ENCODE results near the gene MISFA.

MISFA gene

DNA sequence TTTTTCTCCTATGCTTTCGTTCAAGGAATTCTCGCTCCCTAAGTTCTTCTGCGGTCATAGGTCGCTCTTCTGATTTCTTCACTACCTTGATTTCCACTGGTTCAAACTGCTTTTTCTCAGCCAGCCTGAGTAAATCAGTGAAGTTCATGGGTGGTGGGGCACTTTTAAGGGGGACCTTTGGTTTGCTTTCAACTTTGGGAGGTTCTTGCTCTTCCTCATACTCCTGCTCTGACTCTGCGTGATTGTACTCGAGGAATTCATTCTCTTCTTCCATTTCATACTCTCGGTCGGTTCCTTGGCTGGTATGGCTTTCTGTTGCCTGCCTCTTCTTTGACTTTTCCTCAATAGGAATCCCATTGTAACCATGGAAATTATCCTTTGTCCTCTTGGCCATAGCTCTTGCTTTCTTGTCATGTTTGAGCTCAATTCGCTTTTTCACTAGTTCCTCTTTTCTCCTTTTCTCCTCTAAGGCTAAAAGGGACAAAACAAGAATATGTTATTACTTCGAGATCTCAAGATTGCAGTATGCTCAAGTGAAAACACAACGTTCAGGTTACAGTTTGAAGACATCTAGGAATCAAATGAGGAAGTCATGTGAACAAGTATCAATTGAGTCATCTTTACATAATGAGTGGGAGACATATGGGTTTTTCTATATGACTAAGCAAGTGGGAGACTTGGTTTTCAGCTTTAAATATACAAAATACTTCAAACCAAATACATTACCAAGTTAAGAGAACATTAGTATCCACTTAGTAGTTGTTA, 16.2 kb downstream of the MISFA start:
- H3K9me2 ChIP-seq (replicated peaks; ENCODE audit: insufficient read depth, low read length) = no peaks in the 10 kb centered on the region
- no peak overlapping the region for H3K9ac ChIP-seq (ENCODE audit: low read length)
- no peak overlapping the region for H3K4me3 ChIP-seq (ENCODE audit: insufficient read depth, low read length, poor library complexity, severe bottlenecking)
- no peak overlapping the region for H3K27ac ChIP-seq (ENCODE audit: low read depth, low read length)
- no peak for TF ChIP-seq EZH2phosphoT487 (conservative IDR thresholded peaks at IDR 0.05; ENCODE audit: low read length)
- TF ChIP-seq, protein P1, sequence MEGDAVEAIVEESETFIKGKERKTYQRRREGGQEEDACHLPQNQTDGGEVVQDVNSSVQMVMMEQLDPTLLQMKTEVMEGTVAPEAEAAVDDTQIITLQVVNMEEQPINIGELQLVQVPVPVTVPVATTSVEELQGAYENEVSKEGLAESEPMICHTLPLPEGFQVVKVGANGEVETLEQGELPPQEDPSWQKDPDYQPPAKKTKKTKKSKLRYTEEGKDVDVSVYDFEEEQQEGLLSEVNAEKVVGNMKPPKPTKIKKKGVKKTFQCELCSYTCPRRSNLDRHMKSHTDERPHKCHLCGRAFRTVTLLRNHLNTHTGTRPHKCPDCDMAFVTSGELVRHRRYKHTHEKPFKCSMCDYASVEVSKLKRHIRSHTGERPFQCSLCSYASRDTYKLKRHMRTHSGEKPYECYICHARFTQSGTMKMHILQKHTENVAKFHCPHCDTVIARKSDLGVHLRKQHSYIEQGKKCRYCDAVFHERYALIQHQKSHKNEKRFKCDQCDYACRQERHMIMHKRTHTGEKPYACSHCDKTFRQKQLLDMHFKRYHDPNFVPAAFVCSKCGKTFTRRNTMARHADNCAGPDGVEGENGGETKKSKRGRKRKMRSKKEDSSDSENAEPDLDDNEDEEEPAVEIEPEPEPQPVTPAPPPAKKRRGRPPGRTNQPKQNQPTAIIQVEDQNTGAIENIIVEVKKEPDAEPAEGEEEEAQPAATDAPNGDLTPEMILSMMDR (IDR thresholded peaks at IDR 0.05; ENCODE audit: insufficient read depth, low read length, poor library complexity, severe bottlenecking) = no peak
- peaks cover 10% of the 10 kb centered on the region; the same call in 1 of the 2 replicates for H3K36me3 ChIP-seq (ENCODE audit: low read length)
- H3K4me2 ChIP-seq (ENCODE audit: low read depth, low read length, poor library complexity, severe bottlenecking) = no peak overlapping the region
- H2AFZ ChIP-seq (ENCODE audit: low read depth, low read length, severe bottlenecking) = no peak overlapping the region
- no peaks in the 10 kb centered on the region for H3K27me3 ChIP-seq (ENCODE audit: low read length)
- H4K20me1 ChIP-seq (ENCODE audit: low read depth, low read length) = no peaks in the 10 kb centered on the region
- H3F3A ChIP-seq (ENCODE audit: insufficient read depth) = no peaks in the 10 kb centered on the region
- peaks cover 37% of the 10 kb centered on the region for H3K79me2 ChIP-seq (ENCODE audit: insufficient read depth, low read length)
- H3K9me3 ChIP-seq (ENCODE audit: insufficient read depth, low read length) = no peaks in the 10 kb centered on the region

- Histone ChIP-seq H3K27ac (ENCODE audit: low read depth, low read length) (no peak overlapping the region), H3K27me3 (ENCODE audit: low read length) (no peaks in the 10 kb centered on the region), H3K36me3 (ENCODE audit: low read length) (0 out of 2 replicates have a peak, but pooled peaks cover 5% of the 10 kb centered on the region), H3K9me2 (replicated peaks; ENCODE audit: insufficient read depth, low read length) (no peaks in the 10 kb centered on the region), H3K9ac (ENCODE audit: low read length) (no peak overlapping the region), H4K20me1 (ENCODE audit: low read depth, low read length) (no peaks in the 10 kb centered on the region), H3F3A (ENCODE audit: insufficient read depth) (no peaks in the 10 kb centered on the region), H2AFZ (ENCODE audit: low read depth, low read length, severe bottlenecking) (no peak overlapping the region), H3K4me2 (ENCODE audit: low read depth, low read length, poor library complexity, severe bottlenecking) (no peak overlapping the region), H3K9me3 (ENCODE audit: insufficient read depth, low read length) (no peaks in the 10 kb centered on the region), H3K79me2 (ENCODE audit: insufficient read depth, low read length) (peaks cover 57% of the 10 kb centered on the region), H3K4me3 (ENCODE audit: insufficient read depth, low read length, poor library complexity, severe bottlenecking) (no peak overlapping the region)
- no peak for TF ChIP-seq EZH2phosphoT487 (conservative IDR thresholded peaks at IDR 0.05; ENCODE audit: low read length)
- TF ChIP-seq, protein P1 (IDR thresholded peaks at IDR 0.05; ENCODE audit: insufficient read depth, low read length, poor library complexity, severe bottlenecking) = no peak
These were observed 18.2 kb downstream of the MISFA start for GRCh38 chr11:18617688-18618341.

DNA sequence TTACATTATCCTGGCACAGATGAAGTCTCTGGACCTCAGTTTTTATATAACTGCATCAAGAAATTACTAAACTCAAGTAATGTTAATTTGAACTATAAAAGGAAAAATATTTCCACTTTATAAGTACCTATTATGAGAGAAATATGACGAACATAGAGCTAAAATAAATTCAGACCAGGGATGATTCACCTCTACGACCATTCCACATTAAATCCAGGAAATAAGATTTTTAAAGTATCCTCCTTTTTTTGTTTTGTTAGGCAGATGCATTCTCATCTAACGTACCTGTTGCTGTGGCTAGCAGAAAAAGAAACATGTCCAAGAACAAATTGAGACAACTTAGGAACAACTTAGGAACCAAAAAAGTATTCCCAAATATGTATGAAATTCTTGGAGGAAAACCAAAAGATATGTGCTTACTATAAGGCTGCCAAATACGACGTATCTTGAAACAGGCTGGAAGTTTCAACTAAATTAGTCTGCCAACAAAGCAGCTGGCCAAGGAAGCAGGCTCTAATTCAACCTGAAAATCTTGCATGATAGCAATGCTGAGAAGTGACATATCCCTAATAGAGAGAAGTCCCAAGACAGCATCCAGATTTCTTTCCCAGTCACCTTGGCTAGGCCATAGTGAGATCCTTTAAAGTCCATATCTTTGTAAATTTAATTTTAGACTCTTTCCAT, 18.9 kb downstream of the MISFA start:
- Histone ChIP-seq H3K27ac (ENCODE audit: low read depth, low read length) (no peak overlapping the region), H3K4me3 (ENCODE audit: insufficient read depth, low read length, poor library complexity, severe bottlenecking) (no peak overlapping the region), H4K20me1 (ENCODE audit: low read depth, low read length) (no peaks in the 10 kb centered on the region)

More for the DNA sequence above, 18.9 kb downstream of the MISFA start:
- no peak overlapping the region for H2AFZ ChIP-seq (ENCODE audit: low read depth, low read length, severe bottlenecking)
- 0 out of 2 replicates have a peak, but pooled peaks cover 5% of the 10 kb centered on the region for H3K36me3 ChIP-seq (ENCODE audit: low read length)
- no peak for TF ChIP-seq EZH2phosphoT487 (conservative IDR thresholded peaks at IDR 0.05; ENCODE audit: low read length)
- TF ChIP-seq, protein P1 (IDR thresholded peaks at IDR 0.05; ENCODE audit: insufficient read depth, low read length, poor library complexity, severe bottlenecking) = no peak
- H3K9me2 ChIP-seq (replicated peaks; ENCODE audit: insufficient read depth, low read length) = no peaks in the 10 kb centered on the region
- peaks cover 64% of the 10 kb centered on the region for H3K79me2 ChIP-seq (ENCODE audit: insufficient read depth, low read length)
- no peak overlapping the region for H3K9ac ChIP-seq (ENCODE audit: low read length)
- no peak overlapping the region for H3K4me2 ChIP-seq (ENCODE audit: low read depth, low read length, poor library complexity, severe bottlenecking)
- no peaks in the 10 kb centered on the region for H3F3A ChIP-seq (ENCODE audit: insufficient read depth)
- H3K9me3 ChIP-seq (ENCODE audit: insufficient read depth, low read length) = no peaks in the 10 kb centered on the region
- H3K27me3 ChIP-seq (ENCODE audit: low read length) = no peaks in the 10 kb centered on the region
